K562 (cell line): Measurements from ENCODE around the gene LECT2. TPM values are rescaled to one million over a fixed set of nuclear protein-coding genes. Genes with fewer than 3 reads are reported as not detected.

Experiments
- ATAC-seq: fragments of 200-7000 bp; cut with Tn5 transposase; 3 replicates; pipeline ENCODE4 v1.9.1; 2020; ENCODE audit warnings: moderate library complexity
- BruUV-seq: library from RNA; stranded (reverse); fragments of 400-500 nt; replicated peaks from 2 replicates; lab custom pipeline; 2021; lab: Mats Ljungman, UMichigan
- CTCF ChIA-PET: fragments of 300-600 bp; formaldehyde crosslinking; extraction: SDS; loops from one replicate; lab custom pipeline; 2021; ENCODE audit warnings: low intra/inter-chr PET ratio; lab: Yijun Ruan, JAX
- POLR2A ChIA-PET: fragments of 300-600, 350-650 bp; sonication (Branson Sonifier 250); formaldehyde crosslinking; extraction: SDS; loops from one replicate; lab custom pipeline; 2021; ENCODE audit warnings: antibody characterized with exemption, inconsistent platforms; lab: Yijun Ruan, JAX
- DNase-seq, 4 experiments: peaks; one replicate each; pipeline versions ENCODE4 v3.0.0 to v3.0.0-alpha.2; 2011 to 2018; ENCODE audit warnings: low spot score in 3 of 4, mixed read lengths in 3 of 4; ENCODE audit errors: extremely low read depth in 1 of 4
- FAIRE-seq: peaks from 2 replicates; lab custom pipeline; 2011; peaks lifted over from hg19 to GRCh38; lab: Jason Lieb, UNC
- H2AFZ ChIP-seq: 2 replicates; pipeline ENCODE4 v1.6.0; 2011; ENCODE audit warnings: low read depth, low read length, control low read depth, inconsistent platforms
- H3K27ac ChIP-seq: fragments of 200-600 bp; 3 replicates; pipeline ENCODE4 v1.8.0; 2011; ENCODE audit warnings: low read depth, mild to moderate bottlenecking, control low read depth, inconsistent platforms, low read length, moderate library complexity, mixed read lengths; ENCODE audit errors: extremely low read depth
- H3K27me3 ChIP-seq, 2 experiments: fragments of 300-600 bp in 1 of 2; 2 replicates in 1 of 2; 3 replicates in 1 of 2; pipeline versions ENCODE4 v1.6.0 to v1.8.0; 2011; ENCODE audit warnings: inconsistent platforms in 2 of 2, low read length in 2 of 2, mild to moderate bottlenecking in 1 of 2, mixed read lengths in 1 of 2, moderate library complexity in 1 of 2; ENCODE audit not compliant: control insufficient read depth in 2 of 2, insufficient read depth in 2 of 2
- H3K36me3 ChIP-seq: fragments of 300-600 bp; 3 replicates; pipeline ENCODE4 v1.8.0; 2011; ENCODE audit warnings: mild to moderate bottlenecking, low read length, inconsistent platforms; ENCODE audit not compliant: control insufficient read depth, insufficient read depth
- H3K4me1 ChIP-seq, 2 experiments: fragments of 200-600 bp in 1 of 2; replicated peaks in 1 of 2; 2 replicates in 1 of 2; 3 replicates in 1 of 2; pipeline versions ENCODE4 v1.5.1 to v1.8.0; 2011; ENCODE audit warnings: inconsistent platforms in 2 of 2, low read length in 2 of 2, mild to moderate bottlenecking in 1 of 2, mixed read lengths in 1 of 2, moderate library complexity in 1 of 2; ENCODE audit not compliant: control insufficient read depth in 2 of 2, insufficient read depth in 2 of 2
- H3K4me2 ChIP-seq: 2 replicates; pipeline ENCODE4 v1.6.1; 2011; ENCODE audit warnings: low read length, control low read depth, inconsistent platforms, mixed read lengths; ENCODE audit not compliant: insufficient read depth
- H3K4me3 ChIP-seq: fragments of 200-600 bp; sonication (generic), shearing (Covaris generic); 2 replicates; pipeline ENCODE4 v1.5.1; 2016; ENCODE audit warnings: control low read depth, inconsistent platforms
- H3K79me2 ChIP-seq: fragments of 200-600 bp; 3 replicates; pipeline ENCODE4 v1.8.0; 2011; ENCODE audit warnings: low read length, inconsistent platforms; ENCODE audit not compliant: control insufficient read depth, insufficient read depth
- H3K9ac ChIP-seq, 2 experiments: 2 replicates each; pipeline versions ENCODE4 v1.6.0 to v1.6.1; 2011; ENCODE audit warnings: low read depth in 2 of 2, low read length in 2 of 2, control low read depth in 1 of 2, inconsistent platforms in 1 of 2, mild to moderate bottlenecking in 1 of 2, mixed read lengths in 1 of 2; ENCODE audit not compliant: insufficient read depth in 1 of 2
- H3K9me1 ChIP-seq: one replicate; pipeline ENCODE4 v1.6.0; 2011; ENCODE audit warnings: inconsistent platforms, mild to moderate bottlenecking, low read length, moderate library complexity; ENCODE audit not compliant: control insufficient read depth, insufficient read depth
- H3K9me3 ChIP-seq: replicated peaks from 2 replicates; pipeline ENCODE4 v1.5.1; 2011; ENCODE audit warnings: low read depth, low read length, inconsistent platforms; ENCODE audit not compliant: control insufficient read depth, insufficient read depth
- H4K20me1 ChIP-seq: replicated peaks from 2 replicates; pipeline ENCODE4 v1.6.1; 2011; ENCODE audit warnings: low read length, inconsistent platforms, mixed read lengths; ENCODE audit not compliant: control insufficient read depth, insufficient read depth
- CBX8 ChIP-seq: fragments of 200-600 bp; sonication (generic); IDR thresholded peaks from 2 replicates; pipeline ENCODE4 v1.6.1; 2012; ENCODE audit warnings: borderline replicate concordance, mixed run types, low read depth, mild to moderate bottlenecking, moderate library complexity, mixed read lengths, low read length, control low read depth, inconsistent platforms; ENCODE audit not compliant: poor library complexity, severe bottlenecking; ENCODE audit errors: extremely low read depth
- PBX2 ChIP-seq, 2 experiments: IDR thresholded peaks in 1 of 2; conservative IDR thresholded peaks in 1 of 2; 2 replicates each; pipeline ENCODE4 v1.6.1; 2016; ENCODE audit warnings: low read depth in 2 of 2, mild to moderate bottlenecking in 1 of 2, missing compliant biosample characterization in 1 of 2, missing genetic modification characterization in 1 of 2, moderate library complexity in 1 of 2
- WGBS: fragments of 100-300 bp; shearing (Covaris generic); methylation state at CpG from one replicate; pipeline ENCODE4 v1.1.6; 2016; ENCODE audit warnings: low coverage, mixed read lengths; ENCODE audit not compliant: insufficient coverage; ENCODE audit errors: missing lambda C conversion rate; 5-methylcytosine and 5-hydroxymethylcytosine counted together
- in situ Hi-C: fragments of 300-500 bp; cut with MboI; formaldehyde crosslinking; loops from 4 replicates; pipeline ENCODE4 v1.15.0; 2018; ENCODE audit warnings: inconsistent platforms, mixed read lengths
- intact Hi-C: fragments of 100-400 bp; cut with micrococcal nuclease; formaldehyde crosslinking; loops from 2 replicates; pipeline ENCODE4 v1.14.2; 2022
- polyA plus RNA-seq, 8 experiments: library from polyadenylated mRNA; depleted of rRNA in 4 of 8; stranded (reverse) in 5 of 8; unstranded in 3 of 8; fragments of >200 nt; fragmentation: Nextera tagmentation in 2 of 8; fragmentation: Illumina TruSeq in 1 of 8; extraction: Ambion mirVana in 2 of 8; extraction: Trizol in 1 of 8; gene quantifications; 2 replicates each; pipeline versions ENCODE4 v1.2.1 to v1.2.3, GENCODE V29; 2011 to 2014; ENCODE audit warnings: inconsistent platforms in 1 of 8, missing spikeins in 1 of 8
- total RNA-seq, 7 experiments: library from RNA; depleted of rRNA in 6 of 7; stranded (reverse); fragments of >200 nt in 6 of 7; fragmentation: Illumina TruSeq in 2 of 7; extraction: Trizol in 2 of 7; gene quantifications; 2 replicates each; pipeline versions ENCODE4 v1.2.1 to v1.2.3, GENCODE V29; 2011 to 2021; ENCODE audit warnings: low replicate concordance in 1 of 7

Gene LECT2
- total and polyA plus RNA-seq, 9 of the 15 experiments (the other 6 are each of a cell fraction or from before 2014, with no cell fraction given) = not detected

DNA sequence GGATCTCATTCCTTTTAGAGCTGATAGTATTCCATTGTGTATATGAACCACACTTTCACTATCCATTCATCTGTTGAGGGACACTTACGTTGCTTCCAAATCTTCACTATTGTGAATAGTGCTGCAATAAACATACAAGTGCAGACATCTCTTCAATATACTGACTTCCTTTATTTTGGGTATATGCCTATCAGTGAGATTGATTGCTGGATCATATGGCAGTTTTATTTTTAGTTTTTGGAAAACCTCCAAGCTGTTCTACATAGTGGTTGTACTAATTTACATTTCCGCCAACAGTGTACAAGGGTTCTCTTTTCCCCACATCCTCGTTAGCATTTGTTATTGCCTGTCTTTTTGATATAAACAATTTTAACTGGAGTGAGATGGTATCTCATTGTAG lies 33.8 kb upstream of the LECT2 start:
- Histone ChIP-seq H2AFZ (no peak overlapping the region), H3K9ac (no peak overlapping the region), H3K9me3 (no peaks in the 10 kb centered on the region), H3K4me2 (no peak overlapping the region), H3K27ac (no peak overlapping the region), H3K4me3 (no peak overlapping the region), H3K79me2 (no peaks in the 10 kb centered on the region), H3K9me1 (no peaks in the 10 kb centered on the region), H3K4me1 (peaks cover 0 to 5% of the 10 kb centered on the region in 2 experiments; a peak in 1 of 5 replicates), H3K27me3 (peaks cover 3 to 20% of the 10 kb centered on the region in 2 experiments; a peak in 4 of 5 replicates), H3K36me3 (no peaks in the 10 kb centered on the region), H4K20me1 (no peaks in the 10 kb centered on the region)
- ChIA-PET CTCF (no interaction called here), POLR2A (no interaction called here)
- DNase-seq = no peak
- FAIRE-seq = no peak
- BruUV-seq = no TSS peak
- ATAC-seq = no peak
- no peak for TF ChIP-seq CBX8
- no peak for TF ChIP-seq PBX2 (CRISPR knock-in tag; IDR thresholded peaks at IDR 0.05; ENCODE audit: low read depth)
- TF ChIP-seq PBX2 (tag; conservative IDR thresholded peaks at IDR 0.05; ENCODE audit: low read depth) = 0 out of 2 replicates have a peak, but pooled peaks have one; percentile 6
- in situ Hi-C loops = no loop called here
- intact Hi-C loops = no loop called here
- 14% methylated on average over 3 of the region's 3 CpGs for WGBS
